IMR-90 (cell line): ENCODE results near the gene DSTYK. TPM values are rescaled to one million over a fixed set of nuclear protein-coding genes. Genes with fewer than 3 reads are reported as not detected.

Source experiments
- ATAC-seq: fragments of 200-7000 bp; cut with Tn5 transposase; 2 replicates; pipeline ENCODE4 v1.9.1; 2020; ENCODE audit warnings: low read depth, mild to moderate bottlenecking, moderate library complexity
- BruUV-seq: library from RNA; stranded (reverse); fragments of 400-500 nt; replicated peaks from 2 replicates; lab custom pipeline; 2021; lab: Mats Ljungman, UMichigan
- CTCF ChIA-PET: fragments of 300-600 bp; formaldehyde crosslinking; extraction: SDS; loops from one replicate; lab custom pipeline; 2021; ENCODE audit warnings: antibody characterized with exemption; lab: Yijun Ruan, JAX
- POLR2A ChIA-PET: fragments of 300-600 bp; sonication (Branson Sonifier 250); formaldehyde crosslinking; loops from one replicate; lab custom pipeline; 2022; ENCODE audit warnings: antibody characterized with exemption; ENCODE audit not compliant: unreplicated experiment; lab: Charles Lee
- DNase-seq: peaks from one replicate; pipeline ENCODE4 v3.0.0; 2013
- H2AFZ ChIP-seq: replicated peaks from 2 replicates; pipeline ENCODE3; 2013; ENCODE audit warnings: low read length, mild to moderate bottlenecking; ENCODE audit not compliant: poor library complexity
- H2AK5ac ChIP-seq: 2 replicates; pipeline ENCODE4 v1.6.1; 2013; ENCODE audit warnings: low read depth, low read length, inconsistent platforms
- H2AK9ac ChIP-seq: replicated peaks from 2 replicates; pipeline ENCODE3; 2013; ENCODE audit warnings: mild to moderate bottlenecking, low read depth, low read length, moderate library complexity; ENCODE audit not compliant: poor library complexity
- H2BK120ac ChIP-seq: 2 replicates; pipeline ENCODE4 v1.6.1; 2013; ENCODE audit warnings: low read depth, low read length, inconsistent platforms
- H2BK15ac ChIP-seq: 3 replicates; pipeline ENCODE4 v1.6.1; 2013; ENCODE audit warnings: low read depth, low read length, inconsistent platforms
- H2BK20ac ChIP-seq: 2 replicates; pipeline ENCODE4 v1.6.1; 2013; ENCODE audit warnings: low read depth, mild to moderate bottlenecking, inconsistent platforms, low read length, moderate library complexity
- H2BK5ac ChIP-seq: 2 replicates; pipeline ENCODE4 v1.6.1; 2013; ENCODE audit warnings: mild to moderate bottlenecking, low read depth, low read length, inconsistent platforms; ENCODE audit not compliant: poor library complexity, severe bottlenecking
- H3K14ac ChIP-seq: replicated peaks from 2 replicates; pipeline ENCODE4 v1.6.1; 2013; ENCODE audit warnings: low read depth, low read length, inconsistent platforms
- H3K18ac ChIP-seq: 2 replicates; pipeline ENCODE4 v1.6.1; 2013; ENCODE audit warnings: low read depth, low read length, control low read depth
- H3K23ac ChIP-seq: 2 replicates; pipeline ENCODE4 v1.6.1; 2013; ENCODE audit warnings: low read depth, low read length, inconsistent platforms
- H3K27ac ChIP-seq: 2 replicates; pipeline ENCODE4 v1.5.1; 2013; ENCODE audit warnings: mild to moderate bottlenecking, control low read depth, low read length; ENCODE audit not compliant: insufficient read depth
- H3K27me3 ChIP-seq: 2 replicates; pipeline ENCODE4 v1.6.1; 2013; ENCODE audit warnings: low read length; ENCODE audit not compliant: control insufficient read depth, insufficient read depth
- H3K36me3 ChIP-seq: 2 replicates; pipeline ENCODE4 v1.6.1; 2013; ENCODE audit warnings: low read length, mixed read lengths; ENCODE audit not compliant: control insufficient read depth, insufficient read depth
- H3K4ac ChIP-seq: 2 replicates; pipeline ENCODE4 v1.6.1; 2013; ENCODE audit warnings: low read depth, low read length, inconsistent platforms
- H3K4me1 ChIP-seq: 2 replicates; pipeline ENCODE4 v1.6.1; 2013; ENCODE audit warnings: low read length, mixed read lengths; ENCODE audit not compliant: control insufficient read depth, insufficient read depth
- H3K4me2 ChIP-seq: 2 replicates; pipeline ENCODE4 v1.6.1; 2013; ENCODE audit warnings: low read depth, mild to moderate bottlenecking, control low read depth, low read length, moderate library complexity
- H3K4me3 ChIP-seq: 2 replicates; pipeline ENCODE4 v1.5.1; 2013; ENCODE audit warnings: low read depth, mild to moderate bottlenecking, control low read depth, low read length, moderate library complexity; ENCODE audit not compliant: insufficient read depth
- H3K56ac ChIP-seq: 2 replicates; pipeline ENCODE4 v1.6.1; 2013; ENCODE audit warnings: low read length, inconsistent platforms; ENCODE audit not compliant: insufficient read depth; ENCODE audit errors: extremely low read depth
- H3K79me1 ChIP-seq, 2 experiments: 2 replicates each; pipeline ENCODE4 v1.6.1; 2013; ENCODE audit warnings: low read length in 2 of 2, inconsistent platforms in 1 of 2, low read depth in 1 of 2
- H3K9ac ChIP-seq: 2 replicates; pipeline ENCODE4 v1.6.1; 2013; ENCODE audit warnings: low read depth, low read length, control low read depth
- H3K9me1 ChIP-seq: 2 replicates; pipeline ENCODE4 v1.6.1; 2013; ENCODE audit warnings: low read length, inconsistent platforms; ENCODE audit not compliant: insufficient read depth
- H3K9me3 ChIP-seq: 2 replicates; pipeline ENCODE4 v1.6.1; 2013; ENCODE audit warnings: low read length; ENCODE audit not compliant: control insufficient read depth, insufficient read depth
- H4K20me1 ChIP-seq: 2 replicates; pipeline ENCODE4 v1.6.1; 2013; ENCODE audit warnings: low read length, inconsistent platforms; ENCODE audit not compliant: insufficient read depth
- H4K5ac ChIP-seq: 2 replicates; pipeline ENCODE4 v1.6.1; 2013; ENCODE audit warnings: mild to moderate bottlenecking, low read depth, low read length, control low read depth
- H4K8ac ChIP-seq, 2 experiments: 2 replicates each; pipeline ENCODE4 v1.6.1; 2013; ENCODE audit warnings: low read depth in 2 of 2, low read length in 2 of 2, control low read depth in 1 of 2, inconsistent platforms in 1 of 2
- H4K91ac ChIP-seq: 2 replicates; pipeline ENCODE4 v1.6.1; 2013; ENCODE audit warnings: low read depth, low read length, inconsistent platforms; ENCODE audit not compliant: insufficient read depth
- CEBPB ChIP-seq: IDR thresholded peaks from 2 replicates; pipeline ENCODE4 v1.6.1; 2012; ENCODE audit warnings: low read depth, low read length, improper control_type of control experiment
- ELK1 ChIP-seq: fragments of 150-350 bp; IDR thresholded peaks from 2 replicates; pipeline ENCODE4 v1.6.1; 2016; ENCODE audit warnings: low read depth, mild to moderate bottlenecking, low read length, moderate library complexity, borderline replicate concordance
- USF2 ChIP-seq: fragments of 150-350 bp; IDR thresholded peaks from 2 replicates; pipeline ENCODE4 v1.6.1; 2017; ENCODE audit warnings: mild to moderate bottlenecking, antibody characterized with exemption, low read length, low read depth
- WGBS, 2 experiments: methylation state at CpG; one replicate each; pipeline versions ENCODE4 v1.1.5 to v1.1.7; 2013; ENCODE audit warnings: missing lambda C conversion rate in 2 of 2; ENCODE audit not compliant: insufficient read length in 1 of 2; ENCODE audit errors: extremely low coverage in 2 of 2; 5-methylcytosine and 5-hydroxymethylcytosine counted together
- dilution Hi-C: fragments of 300-500 bp; cut with HindIII; formaldehyde crosslinking; loops from one replicate; pipeline ENCODE4 v1.14.3; 2018; ENCODE audit warnings: low sequenced_read_pairs; ENCODE audit not compliant: unreplicated experiment
- in situ Hi-C: fragments of 300-500 bp; cut with MboI; formaldehyde crosslinking; loops from 3 replicates; pipeline ENCODE4 v1.14.3; 2019; ENCODE audit warnings: low sequenced_read_pairs, inconsistent platforms, mixed read lengths
- intact Hi-C: fragments of 100-400 bp; cut with micrococcal nuclease; formaldehyde crosslinking; loops from 2 replicates; pipeline ENCODE4 v1.10.0; 2022
- polyA plus RNA-seq, 3 experiments: library from polyadenylated mRNA; depleted of rRNA; stranded (reverse); fragments of >200 nt; gene quantifications; 2 replicates each; pipeline ENCODE4 v1.2.3, GENCODE V29; 2012; ENCODE audit warnings: low replicate concordance in 1 of 3
- total RNA-seq: library from RNA; depleted of rRNA; stranded (reverse); fragments of >200 nt; gene quantifications from 2 replicates; pipeline ENCODE4 v1.2.3, GENCODE V29; 2012

DSTYK gene
- total and polyA plus RNA-seq, 2 of the 4 experiments (the other 2 are of a cell fraction) = 8.0 to 18.3 TPM

- no peak overlapping the region for H3K18ac ChIP-seq
- H3K27me3 ChIP-seq = no peaks in the 10 kb centered on the region
- no peak overlapping the region for H3K4me2 ChIP-seq
- H2BK5ac ChIP-seq = no peak overlapping the region
- no peak overlapping the region for H2BK15ac ChIP-seq
- dilution Hi-C loops (no loop called here), intact Hi-C loops (loop anchor here (5.0 kb wide), 2 partner anchors 72 to 87 kb away; partner anchors contain the start of genes DSTYK and TMCC2), in situ Hi-C loops (no loop called here)
- no peaks in the 10 kb centered on the region for H3K9me3 ChIP-seq
- no peak overlapping the region for H4K8ac ChIP-seq
- peaks cover 12% of the 10 kb centered on the region for H3K4me1 ChIP-seq
- H3K56ac ChIP-seq = no peak overlapping the region
- H3K79me1 ChIP-seq = no peaks in the 10 kb centered on the region
- no peak overlapping the region for H3K23ac ChIP-seq
- no peak for DNase-seq
- H2BK120ac ChIP-seq = no peak overlapping the region
- H4K5ac ChIP-seq = no peak overlapping the region
- H2BK20ac ChIP-seq = no peak overlapping the region
- BruUV-seq = no TSS peak
- ChIA-PET POLR2A (no interaction called here), CTCF (interaction anchor here (1.6 kb wide), 1 partner anchor 17 kb away, joined by 4 read pairs; no protein-coding TSS in a partner anchor)
- no peak overlapping the region for H3K27ac ChIP-seq
- ATAC-seq = no peak
- peaks cover 9% of the 10 kb centered on the region; the same call in 1 of the 2 replicates for H3K9me1 ChIP-seq
- H2AFZ ChIP-seq = no peak overlapping the region
- no peak overlapping the region for H3K4ac ChIP-seq
- H4K20me1 ChIP-seq = no peaks in the 10 kb centered on the region
- no peak overlapping the region for H2AK5ac ChIP-seq
- no peak overlapping the region for H3K14ac ChIP-seq
- H3K36me3 ChIP-seq = no peaks in the 10 kb centered on the region
- no peak overlapping the region for H3K9ac ChIP-seq
- TF ChIP-seq CEBPB (no peak), USF2 (no peak), ELK1 (no peak)
- no peak overlapping the region for H4K91ac ChIP-seq
- H2AK9ac ChIP-seq = no peak overlapping the region
- H3K4me3 ChIP-seq = no peak overlapping the region
- no CpG with 5 or more reads among the region's 4 CpGs for WGBS, 2 experiments
Observed at GRCh38 chr1:205140113-205140512, 71.4 kb downstream of the DSTYK start.
